ENCODE data around the gene MESD.

The MESD gene

GRCh38 chr15:80989518-80990478 is at the start of gene MESD:
Gene MESD, minus strand, starts transcription at chr15:80989819. Its CDS starts 28 bp downstream, at chr15:80989791.
- TF ChIP-seq, protein P1, sequence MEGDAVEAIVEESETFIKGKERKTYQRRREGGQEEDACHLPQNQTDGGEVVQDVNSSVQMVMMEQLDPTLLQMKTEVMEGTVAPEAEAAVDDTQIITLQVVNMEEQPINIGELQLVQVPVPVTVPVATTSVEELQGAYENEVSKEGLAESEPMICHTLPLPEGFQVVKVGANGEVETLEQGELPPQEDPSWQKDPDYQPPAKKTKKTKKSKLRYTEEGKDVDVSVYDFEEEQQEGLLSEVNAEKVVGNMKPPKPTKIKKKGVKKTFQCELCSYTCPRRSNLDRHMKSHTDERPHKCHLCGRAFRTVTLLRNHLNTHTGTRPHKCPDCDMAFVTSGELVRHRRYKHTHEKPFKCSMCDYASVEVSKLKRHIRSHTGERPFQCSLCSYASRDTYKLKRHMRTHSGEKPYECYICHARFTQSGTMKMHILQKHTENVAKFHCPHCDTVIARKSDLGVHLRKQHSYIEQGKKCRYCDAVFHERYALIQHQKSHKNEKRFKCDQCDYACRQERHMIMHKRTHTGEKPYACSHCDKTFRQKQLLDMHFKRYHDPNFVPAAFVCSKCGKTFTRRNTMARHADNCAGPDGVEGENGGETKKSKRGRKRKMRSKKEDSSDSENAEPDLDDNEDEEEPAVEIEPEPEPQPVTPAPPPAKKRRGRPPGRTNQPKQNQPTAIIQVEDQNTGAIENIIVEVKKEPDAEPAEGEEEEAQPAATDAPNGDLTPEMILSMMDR (IDR thresholded peaks at IDR 0.05; ENCODE audit: low read depth, low read length) = no peak
- in situ Hi-C loops (cut with HindIII; ENCODE audit: low sequenced_read_pairs) = no loop called here
- peak; percentile 96 for DNase-seq (ENCODE audit: low read depth, low spot score)
- peak within 1 kb of the TSS; percentile 97 for H3K4me3 ChIP-seq (ENCODE audit: low read depth, low read length)

DNA sequence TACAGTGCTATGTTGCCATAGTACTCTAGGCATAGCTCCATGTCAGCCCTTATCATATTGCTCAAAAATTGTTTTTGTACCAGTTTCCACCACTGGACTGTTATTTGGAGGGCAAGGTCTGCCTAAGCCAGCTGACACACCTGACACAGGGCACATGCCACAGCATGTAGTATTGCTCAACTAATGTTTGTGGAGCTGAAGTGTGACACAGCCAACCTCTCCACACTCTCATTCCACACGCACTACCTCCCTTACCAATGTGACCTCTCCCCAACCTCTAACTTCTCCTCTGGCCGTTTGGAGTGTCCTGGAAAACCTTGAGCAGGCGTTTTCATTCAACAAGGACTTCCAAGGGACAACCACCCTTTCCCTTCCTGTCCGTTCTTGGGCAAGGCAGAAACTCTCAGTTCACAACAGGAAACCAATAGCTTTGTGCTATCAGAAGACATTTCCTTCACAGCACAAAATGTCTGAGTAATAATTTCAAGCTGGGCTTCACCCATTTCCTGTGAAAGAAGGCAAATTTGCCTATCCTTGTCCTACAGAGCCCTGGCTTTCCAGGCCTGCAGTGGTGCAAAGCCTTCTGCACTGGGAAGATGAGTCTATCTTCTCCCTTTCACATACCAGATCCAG is 49.5 kb upstream of the MESD start:
- DNase-seq (ENCODE audit: low read depth, low spot score) = no peak

DNA sequence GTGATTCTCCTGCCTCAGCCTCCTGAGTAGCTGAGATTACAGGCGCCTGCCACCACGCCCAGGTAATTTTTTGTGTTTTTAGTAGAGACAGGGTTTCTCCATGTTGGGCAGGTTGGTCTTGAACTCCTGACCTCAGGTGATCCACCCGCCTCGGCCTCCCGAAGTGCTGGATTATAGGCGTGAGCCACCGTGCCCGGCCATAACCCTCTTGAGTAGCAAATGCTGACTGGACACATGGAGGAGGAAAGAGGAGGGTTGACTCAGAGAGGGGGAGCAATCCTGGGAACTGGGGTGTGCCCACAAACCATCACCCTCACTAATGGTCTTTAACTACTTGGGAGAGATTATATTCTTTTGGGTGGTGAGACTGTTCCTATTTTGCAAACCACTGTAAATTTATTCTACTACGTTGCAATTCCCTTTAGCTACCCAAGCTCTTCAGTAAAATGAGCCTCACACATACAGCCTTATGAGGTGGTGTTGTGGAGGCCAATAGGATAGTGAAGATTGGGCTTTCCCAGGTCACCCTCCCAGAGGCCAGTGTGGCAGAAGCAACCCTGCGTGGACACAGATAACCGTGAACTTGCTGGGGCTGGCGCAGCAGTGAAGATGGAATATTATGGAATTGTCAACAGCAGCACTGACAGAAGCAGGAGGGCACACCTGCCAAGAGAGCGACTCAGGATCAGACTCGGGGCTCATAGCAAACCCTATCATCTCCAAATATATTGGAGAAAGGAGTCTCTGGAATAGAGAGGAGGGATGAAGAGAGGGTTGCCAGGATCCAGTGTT is 48.5 kb upstream of the MESD start:
- in situ Hi-C loops (cut with HindIII; ENCODE audit: low sequenced_read_pairs) = no loop called here
- no peak overlapping the region for H3K4me3 ChIP-seq (ENCODE audit: low read depth, low read length)
- TF ChIP-seq, protein P1 (IDR thresholded peaks at IDR 0.05; ENCODE audit: low read depth, low read length) = no peak
- DNase-seq (ENCODE audit: low read depth, low spot score) = no peak

More for the DNA sequence above, 49.5 kb upstream of the MESD start:
- no peak overlapping the region for H3K4me3 ChIP-seq (ENCODE audit: low read depth, low read length)
- in situ Hi-C loops (cut with HindIII; ENCODE audit: low sequenced_read_pairs) = no loop called here
- TF ChIP-seq, protein P1 (IDR thresholded peaks at IDR 0.05; ENCODE audit: low read depth, low read length) = no peak

DNA sequence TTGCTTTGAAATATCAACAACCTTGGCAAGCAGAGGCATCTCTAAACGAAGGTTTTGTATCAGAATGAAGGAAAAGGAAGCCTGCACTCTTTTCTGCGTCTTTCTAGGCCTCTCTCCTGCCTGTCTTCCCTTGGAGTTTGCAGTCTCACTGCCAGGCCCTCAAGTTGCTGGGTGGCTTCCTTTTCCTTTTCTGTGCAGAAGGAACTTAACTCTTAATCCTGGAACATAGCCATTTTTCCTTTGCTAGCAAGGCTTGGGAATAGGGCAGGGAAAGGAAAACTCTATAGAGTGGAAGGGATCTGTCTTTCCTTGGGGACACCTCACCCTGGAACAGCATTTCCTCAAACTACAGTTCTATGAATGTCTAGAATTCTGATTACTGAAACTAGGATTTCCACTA is 43.9 kb upstream of the MESD start:
- in situ Hi-C loops (cut with HindIII; ENCODE audit: low sequenced_read_pairs) = no loop called here
- TF ChIP-seq, protein P1 (IDR thresholded peaks at IDR 0.05; ENCODE audit: low read depth, low read length) = no peak
- no peak overlapping the region for H3K4me3 ChIP-seq (ENCODE audit: low read depth, low read length)
- DNase-seq (ENCODE audit: low read depth, low spot score) = no peak

DNA sequence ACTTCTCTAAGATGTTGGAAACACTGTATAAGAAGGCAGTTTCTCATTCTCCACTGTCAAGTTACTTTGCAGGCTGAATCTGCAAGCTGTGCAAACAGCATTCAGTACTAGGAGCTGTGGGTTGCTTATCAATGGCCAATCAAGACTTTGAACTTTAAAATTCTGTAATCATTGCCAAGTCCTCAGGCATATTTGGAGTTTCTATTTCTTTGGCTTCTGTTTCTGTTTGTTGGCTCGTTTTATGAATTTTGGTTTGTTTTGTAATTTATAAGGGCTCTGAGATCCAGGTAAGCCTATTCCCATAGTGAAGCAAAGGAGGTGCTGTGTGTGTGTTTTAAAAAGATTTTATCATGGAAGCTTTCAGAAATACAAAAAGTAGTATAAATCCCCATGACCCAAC is 43.2 kb upstream of the MESD start:
- TF ChIP-seq, protein P1 (IDR thresholded peaks at IDR 0.05; ENCODE audit: low read depth, low read length) = no peak
- in situ Hi-C loops (cut with HindIII; ENCODE audit: low sequenced_read_pairs) = no loop called here
- no peak overlapping the region for H3K4me3 ChIP-seq (ENCODE audit: low read depth, low read length)
- no peak for DNase-seq (ENCODE audit: low read depth, low spot score)

GRCh38 chr15:81032355-81032754 is 42.7 kb upstream of the MESD start:
- TF ChIP-seq, protein P1 (IDR thresholded peaks at IDR 0.05; ENCODE audit: low read depth, low read length) = no peak
- DNase-seq (ENCODE audit: low read depth, low spot score) = no peak
- H3K4me3 ChIP-seq (ENCODE audit: low read depth, low read length) = no peak overlapping the region
- in situ Hi-C loops (cut with HindIII; ENCODE audit: low sequenced_read_pairs) = no loop called here
